ENCODE results near the gene PLXNA2.

- TF ChIP-seq POLR2A (IDR thresholded peaks at IDR 0.05) (no peak), CTCF (IDR thresholded peaks at IDR 0.05) (no peak)
Observed at GRCh38 chr1:207978441-207978840, 265.7 kb downstream of the PLXNA2 start.
